IPS-20b (cell line): ENCODE results near the gene MDGA2.

ENCODE experiments used
- H3K27ac ChIP-seq: one replicate; pipeline ENCODE4 v1.5.1; 2013; ENCODE audit warnings: low read length
- H3K27me3 ChIP-seq: 2 replicates; pipeline ENCODE4 v1.6.1; 2013; ENCODE audit warnings: mild to moderate bottlenecking, low read length, inconsistent platforms; ENCODE audit not compliant: insufficient read depth
- H3K36me3 ChIP-seq: 2 replicates; pipeline ENCODE4 v1.6.1; 2013; ENCODE audit warnings: low read depth, mild to moderate bottlenecking, inconsistent platforms, low read length, moderate library complexity; ENCODE audit not compliant: insufficient read depth
- H3K4me1 ChIP-seq: 2 replicates; pipeline ENCODE4 v1.6.1; 2013; ENCODE audit warnings: mild to moderate bottlenecking, control low read depth, inconsistent platforms, low read length, moderate library complexity; ENCODE audit not compliant: insufficient read depth
- H3K4me3 ChIP-seq: 2 replicates; pipeline ENCODE4 v1.5.1; 2013; ENCODE audit warnings: mild to moderate bottlenecking, low read length, inconsistent platforms
- H3K9ac ChIP-seq: 2 replicates; pipeline ENCODE4 v1.6.1; 2013; ENCODE audit warnings: low read depth, mild to moderate bottlenecking, inconsistent platforms, low read length, moderate library complexity
- H3K9me3 ChIP-seq: 2 replicates; pipeline ENCODE4 v1.6.1; 2013; ENCODE audit warnings: mild to moderate bottlenecking, low read depth, low read length, inconsistent platforms; ENCODE audit not compliant: insufficient read depth

Gene MDGA2

GRCh38 chr14:46887144-46887543 lies 788.3 kb downstream of the MDGA2 start:
- Histone ChIP-seq H3K9me3 (no peaks in the 10 kb centered on the region), H3K9ac (no peak overlapping the region), H3K27me3 (no peaks in the 10 kb centered on the region), H3K4me3 (no peak overlapping the region), H3K27ac (no peak overlapping the region), H3K4me1 (no peaks in the 10 kb centered on the region), H3K36me3 (no peaks in the 10 kb centered on the region)

GRCh38 chr14:46885566-46885965 lies 789.8 kb downstream of the MDGA2 start:
- no peaks in the 10 kb centered on the region for H3K36me3 ChIP-seq
- H3K4me3 ChIP-seq = no peak overlapping the region
- H3K27me3 ChIP-seq = no peaks in the 10 kb centered on the region
- no peaks in the 10 kb centered on the region for H3K9me3 ChIP-seq
- H3K27ac ChIP-seq = no peak overlapping the region
- no peak overlapping the region for H3K9ac ChIP-seq
- H3K4me1 ChIP-seq = no peaks in the 10 kb centered on the region

GRCh38 chr14:46861753-46862152 lies 813.7 kb downstream of the MDGA2 start:
- H3K4me1 ChIP-seq = no peaks in the 10 kb centered on the region
- no peaks in the 10 kb centered on the region for H3K9me3 ChIP-seq
- H3K9ac ChIP-seq = no peak overlapping the region
- no peaks in the 10 kb centered on the region for H3K27me3 ChIP-seq
- H3K4me3 ChIP-seq = no peak overlapping the region
- H3K36me3 ChIP-seq = no peaks in the 10 kb centered on the region
- H3K27ac ChIP-seq = no peak overlapping the region

- Histone ChIP-seq H3K27me3 (no peaks in the 10 kb centered on the region), H3K9ac (no peak overlapping the region), H3K27ac (no peak overlapping the region), H3K9me3 (no peaks in the 10 kb centered on the region), H3K36me3 (no peaks in the 10 kb centered on the region), H3K4me1 (no peaks in the 10 kb centered on the region), H3K4me3 (no peak overlapping the region)
Measured at GRCh38 chr14:46840944-46841720, 834.3 kb downstream of the MDGA2 start.

GRCh38 chr14:46820291-46820690 lies 855.1 kb downstream of the MDGA2 start:
- Histone ChIP-seq H3K9ac (no peak overlapping the region), H3K36me3 (no peaks in the 10 kb centered on the region), H3K9me3 (no peaks in the 10 kb centered on the region), H3K4me1 (peaks cover 9% of the 10 kb centered on the region; the same call in 1 of the 2 replicates), H3K4me3 (no peak overlapping the region), H3K27ac (no peak overlapping the region), H3K27me3 (no peaks in the 10 kb centered on the region)

GRCh38 chr14:46819117-46819516 lies 856.3 kb downstream of the MDGA2 start:
- no peaks in the 10 kb centered on the region for H3K27me3 ChIP-seq
- H3K36me3 ChIP-seq = no peaks in the 10 kb centered on the region
- no peak overlapping the region for H3K4me3 ChIP-seq
- no peak overlapping the region for H3K27ac ChIP-seq
- no peaks in the 10 kb centered on the region for H3K9me3 ChIP-seq
- H3K4me1 ChIP-seq = peaks cover 9% of the 10 kb centered on the region; the same call in 1 of the 2 replicates
- H3K9ac ChIP-seq = no peak overlapping the region

- H3K9me3 ChIP-seq = no peaks in the 10 kb centered on the region
Measured at GRCh38 chr14:46818147-46818546, 857.3 kb downstream of the MDGA2 start.

GRCh38 chr14:46793144-46793543 lies 882.3 kb downstream of the MDGA2 start:
- Histone ChIP-seq H3K36me3 (no peaks in the 10 kb centered on the region), H3K4me3 (no peak overlapping the region), H3K27me3 (no peaks in the 10 kb centered on the region), H3K27ac (no peak overlapping the region), H3K4me1 (no peaks in the 10 kb centered on the region), H3K9ac (no peak overlapping the region), H3K9me3 (no peaks in the 10 kb centered on the region)

More at GRCh38 chr14:46818147-46818546, 857.3 kb downstream of the MDGA2 start:
- Histone ChIP-seq H3K4me3 (peak overlapping the region; percentile 4; the same call in 1 of the 2 replicates), H3K9ac (no peak overlapping the region), H3K36me3 (no peaks in the 10 kb centered on the region), H3K27ac (no peak overlapping the region), H3K4me1 (peaks cover 9% of the 10 kb centered on the region; the same call in 1 of the 2 replicates), H3K27me3 (no peaks in the 10 kb centered on the region)
